GM13977 (cell line): ENCODE data around the gene ATP13A4.

Experiments used
- DNase-seq: peaks from one replicate; pipeline ENCODE4 v3.0.0; 2012; ENCODE audit warnings: low spot score
- CTCF ChIP-seq: IDR thresholded peaks from 2 replicates; pipeline ENCODE4 v1.5.1; 2012; ENCODE audit warnings: mild to moderate bottlenecking, control low read depth; ENCODE audit not compliant: insufficient read depth; ENCODE audit errors: extremely low read depth, missing control alignments
- in situ Hi-C: fragments of 300-500 bp; cut with MboI; formaldehyde crosslinking; loops from one replicate; pipeline ENCODE4 v1.12.0; 2022; ENCODE audit warnings: low sequenced_read_pairs, low pct_unique_long_range_greater_than_20kb, mixed read lengths, inconsistent platforms; ENCODE audit not compliant: unreplicated experiment

ATP13A4 gene

GRCh38 chr3:193496658-193497057, 58.0 kb downstream of the ATP13A4 start:
- no peak for TF ChIP-seq CTCF
- in situ Hi-C loops, result no loop called here
- DNase-seq, result no peak

- TF ChIP-seq CTCF, result no peak
- DNase-seq, result no peak
- in situ Hi-C loops, result no loop called here
Measured at GRCh38 chr3:193491026-193491425, 63.7 kb downstream of the ATP13A4 start.

- in situ Hi-C loops, result no loop called here
- TF ChIP-seq CTCF, result no peak
- no peak for DNase-seq
Measured at GRCh38 chr3:193490580-193490979, 64.1 kb downstream of the ATP13A4 start.

- no peak for DNase-seq
- no peak for TF ChIP-seq CTCF
- in situ Hi-C loops, result no loop called here
Measured at GRCh38 chr3:193489949-193490348, 64.7 kb downstream of the ATP13A4 start.

GRCh38 chr3:193488741-193489140, 66.0 kb downstream of the ATP13A4 start:
- in situ Hi-C loops, result no loop called here
- TF ChIP-seq CTCF, result no peak
- DNase-seq, result no peak

- no peak for TF ChIP-seq CTCF
- in situ Hi-C loops, result no loop called here
- no peak for DNase-seq
Measured at GRCh38 chr3:193483988-193484539, 70.6 kb downstream of the ATP13A4 start.

GRCh38 chr3:193481436-193481835, 73.3 kb downstream of the ATP13A4 start:
- in situ Hi-C loops, result no loop called here
- TF ChIP-seq CTCF, result no peak
- DNase-seq, result no peak
